Bronchial smooth muscle cell (primary cell): ENCODE results near the gene DCD. TPM values are rescaled to one million over a fixed set of nuclear protein-coding genes. Genes with fewer than 3 reads are reported as not detected.

Experiments
- total RNA-seq: library from RNA; depleted of rRNA; stranded (reverse); fragments of >200 nt; gene quantifications from 2 replicates; pipeline ENCODE4 v1.2.1, GENCODE V29; 2014

DCD gene
- total RNA-seq = not detected in 2 replicates

GRCh38 chr12:54648265-54648664 is at the start of gene DCD:
DCD (minus strand) TSS chr12:54648365; CDS start chr12:54648303, 62 bp downstream.

GRCh38 chr12:54634795-54635194 is 13.4 kb downstream of the DCD start, which contains the start of gene LACRT:
LACRT (minus strand) TSS chr12:54634895; CDS start chr12:54634841, 54 bp downstream.

Other genes with a start within 250 kb of the DCD start
- 109 and 156 TPM in 2 replicates for gene ITGA5, start 229.1 kb downstream of the DCD start, total RNA-seq
- not detected in 2 replicates for gene GTSF1, start 174.8 kb downstream of the DCD start, total RNA-seq
- gene NCKAP1L, start 150.6 kb downstream of the DCD start, total RNA-seq = under 0.01 TPM in 1 of 2 replicates, not detected in the other
- under 0.01 TPM in 1 of 2 replicates, not detected in the other for gene PDE1B, start 98.8 kb downstream of the DCD start, total RNA-seq
- gene PPP1R1A, start 59.7 kb downstream of the DCD start, total RNA-seq = not detected in 2 replicates
- gene LACRT, start 13.5 kb downstream of the DCD start, total RNA-seq = not detected in 2 replicates
- gene MUCL1, start 206.2 kb upstream of the DCD start, total RNA-seq = not detected in 2 replicates